ENCODE results near the gene NFATC3.

Gene NFATC3

DNA sequence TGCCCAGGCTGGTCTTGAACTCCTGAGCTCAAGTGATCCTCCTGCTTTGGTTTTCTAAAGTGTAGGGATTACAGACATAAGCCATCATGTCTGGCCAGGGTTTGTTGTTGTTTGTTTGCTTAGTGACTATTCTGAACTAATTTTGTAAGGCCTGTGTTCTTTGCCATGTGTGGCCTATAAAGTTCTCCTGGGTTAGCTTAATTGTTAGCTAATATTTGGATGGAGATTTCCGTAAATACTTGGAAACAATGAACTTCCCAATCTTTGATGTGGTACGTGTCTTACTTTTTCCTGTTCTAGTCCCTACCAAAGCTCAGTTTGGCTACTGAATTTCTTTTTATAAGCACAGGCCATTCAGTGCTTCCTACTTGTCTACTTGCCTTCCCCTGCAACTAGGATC is 37.2 kb upstream of the NFATC3 start:
- H3K4me1 Mint-ChIP-seq: no peaks in the 10 kb centered on the region
- H3K4me3 Mint-ChIP-seq: no peak overlapping the region
- no peaks in the 10 kb centered on the region for H3K9me3 Mint-ChIP-seq
- no peaks in the 10 kb centered on the region for H3K27me3 Mint-ChIP-seq (ENCODE audit: low read depth)
- TF ChIP-seq, protein P1, sequence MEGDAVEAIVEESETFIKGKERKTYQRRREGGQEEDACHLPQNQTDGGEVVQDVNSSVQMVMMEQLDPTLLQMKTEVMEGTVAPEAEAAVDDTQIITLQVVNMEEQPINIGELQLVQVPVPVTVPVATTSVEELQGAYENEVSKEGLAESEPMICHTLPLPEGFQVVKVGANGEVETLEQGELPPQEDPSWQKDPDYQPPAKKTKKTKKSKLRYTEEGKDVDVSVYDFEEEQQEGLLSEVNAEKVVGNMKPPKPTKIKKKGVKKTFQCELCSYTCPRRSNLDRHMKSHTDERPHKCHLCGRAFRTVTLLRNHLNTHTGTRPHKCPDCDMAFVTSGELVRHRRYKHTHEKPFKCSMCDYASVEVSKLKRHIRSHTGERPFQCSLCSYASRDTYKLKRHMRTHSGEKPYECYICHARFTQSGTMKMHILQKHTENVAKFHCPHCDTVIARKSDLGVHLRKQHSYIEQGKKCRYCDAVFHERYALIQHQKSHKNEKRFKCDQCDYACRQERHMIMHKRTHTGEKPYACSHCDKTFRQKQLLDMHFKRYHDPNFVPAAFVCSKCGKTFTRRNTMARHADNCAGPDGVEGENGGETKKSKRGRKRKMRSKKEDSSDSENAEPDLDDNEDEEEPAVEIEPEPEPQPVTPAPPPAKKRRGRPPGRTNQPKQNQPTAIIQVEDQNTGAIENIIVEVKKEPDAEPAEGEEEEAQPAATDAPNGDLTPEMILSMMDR (IDR thresholded peaks at IDR 0.05; ENCODE audit: unreplicated experiment in 3 of 3): no peak
- H3K36me3 Mint-ChIP-seq (ENCODE audit: low read depth): peaks cover 34% of the 10 kb centered on the region
- H3K27ac Mint-ChIP-seq: no peak overlapping the region

DNA sequence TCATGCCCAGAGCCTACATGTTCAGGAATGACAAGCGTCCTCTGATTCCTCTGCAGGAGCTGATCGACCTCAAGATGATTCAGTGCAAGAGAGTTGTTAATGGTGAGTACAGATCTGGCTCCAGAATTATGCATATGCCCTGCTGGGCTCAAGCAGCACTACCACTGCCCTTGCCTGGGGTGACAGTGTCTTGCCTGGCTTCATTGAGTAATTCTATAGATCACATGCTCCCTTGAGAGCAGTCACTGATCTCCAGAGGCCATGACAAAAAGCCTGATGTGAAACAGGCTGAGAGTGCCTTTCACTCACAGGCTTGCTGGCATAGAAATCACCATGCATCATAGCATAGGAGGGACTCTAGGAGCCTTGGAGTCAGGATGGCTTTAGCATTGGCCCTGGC is 35.7 kb upstream of the NFATC3 start:
- H3K9me3 Mint-ChIP-seq: no peaks in the 10 kb centered on the region
- H3K4me3 Mint-ChIP-seq: no peak overlapping the region
- TF ChIP-seq, protein P1 (IDR thresholded peaks at IDR 0.05; ENCODE audit: unreplicated experiment in 3 of 3): no peak
- no peaks in the 10 kb centered on the region for H3K4me1 Mint-ChIP-seq
- no peaks in the 10 kb centered on the region for H3K27me3 Mint-ChIP-seq (ENCODE audit: low read depth)
- peaks cover 42% of the 10 kb centered on the region for H3K36me3 Mint-ChIP-seq (ENCODE audit: low read depth)
- no peak overlapping the region for H3K27ac Mint-ChIP-seq

DNA sequence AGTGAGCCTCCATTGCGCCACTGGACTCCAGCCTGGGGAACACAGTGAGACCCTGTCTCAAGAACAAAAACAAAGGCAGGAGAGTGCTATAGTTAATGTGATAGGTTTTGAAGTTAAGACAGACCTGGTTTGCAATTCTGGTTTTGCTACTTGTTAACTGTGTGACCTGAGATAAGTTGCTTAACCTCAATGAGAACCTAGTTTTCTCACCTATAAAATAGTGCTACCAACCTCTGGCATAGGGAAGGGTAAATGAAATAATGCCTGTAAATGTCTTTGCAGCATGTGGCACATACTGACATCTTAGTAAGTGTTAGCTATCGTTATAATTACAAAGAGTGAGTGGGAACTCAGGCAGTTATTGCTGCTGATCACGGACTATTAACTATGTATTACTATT is 29.8 kb upstream of the NFATC3 start:
- H3K9me3 Mint-ChIP-seq: no peaks in the 10 kb centered on the region

DNA sequence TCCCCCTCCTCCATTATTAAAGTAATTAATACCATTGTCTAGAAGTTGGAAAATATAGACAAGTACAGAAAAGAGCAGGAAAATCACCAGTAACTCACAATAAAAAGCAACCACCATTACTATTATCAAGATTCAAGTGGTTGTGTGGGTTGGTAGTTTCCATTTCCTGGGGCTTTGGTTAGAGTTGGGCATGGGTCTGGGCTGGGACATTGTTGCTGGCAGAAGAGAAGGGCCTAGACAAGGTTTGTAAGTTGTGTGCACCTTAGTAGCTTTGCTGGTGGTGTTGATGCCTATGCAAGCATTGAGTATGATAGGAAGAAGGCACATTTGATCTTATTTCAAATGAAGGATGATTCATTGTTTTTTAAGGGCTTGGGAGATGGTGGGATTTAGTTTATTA is 25.4 kb upstream of the NFATC3 start:
- no peak overlapping the region for H3K27ac Mint-ChIP-seq
- no peaks in the 10 kb centered on the region for H3K27me3 Mint-ChIP-seq (ENCODE audit: low read depth)
- peaks cover 9% of the 10 kb centered on the region for H3K4me1 Mint-ChIP-seq
- peaks cover 24% of the 10 kb centered on the region for H3K36me3 Mint-ChIP-seq (ENCODE audit: low read depth)
- H3K9me3 Mint-ChIP-seq: no peaks in the 10 kb centered on the region
- H3K4me3 Mint-ChIP-seq: no peak overlapping the region
- TF ChIP-seq, protein P1 (IDR thresholded peaks at IDR 0.05; ENCODE audit: unreplicated experiment in 3 of 3): no peak

More for the DNA sequence above, 29.8 kb upstream of the NFATC3 start:
- Mint-ChIP-seq H3K4me1 (no peaks in the 10 kb centered on the region), H3K27me3 (ENCODE audit: low read depth) (no peaks in the 10 kb centered on the region), H3K36me3 (ENCODE audit: low read depth) (peaks cover 37% of the 10 kb centered on the region), H3K27ac (no peak overlapping the region), H3K4me3 (no peak overlapping the region)
- TF ChIP-seq, protein P1 (IDR thresholded peaks at IDR 0.05; ENCODE audit: unreplicated experiment in 3 of 3): no peak

DNA sequence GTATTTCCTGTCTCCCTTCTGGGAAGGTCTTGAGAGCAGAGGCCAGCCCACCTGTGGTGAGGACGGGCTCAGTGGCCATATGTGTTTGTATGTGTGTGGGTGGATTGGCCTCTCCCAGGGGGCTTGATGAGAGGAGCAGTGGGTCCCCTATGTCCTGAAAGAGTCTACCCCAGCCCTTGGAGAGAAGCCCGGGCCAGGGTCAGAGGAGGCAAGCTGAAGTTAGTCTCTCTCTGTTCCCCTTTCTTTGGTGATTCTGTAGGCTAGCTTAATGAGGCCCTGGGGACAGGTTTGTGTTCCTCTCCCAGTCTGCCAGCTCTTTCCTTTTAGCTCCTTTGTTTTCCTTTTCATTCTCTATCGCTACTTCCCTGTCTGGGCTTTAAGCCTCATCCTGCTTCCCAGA is 23.8 kb upstream of the NFATC3 start:
- no peaks in the 10 kb centered on the region for H3K9me3 Mint-ChIP-seq
- TF ChIP-seq, protein P1 (IDR thresholded peaks at IDR 0.05; ENCODE audit: unreplicated experiment in 3 of 3): no peak
- H3K4me1 Mint-ChIP-seq: peaks cover 22% of the 10 kb centered on the region
- no peak overlapping the region for H3K4me3 Mint-ChIP-seq
- H3K27ac Mint-ChIP-seq: no peak overlapping the region
- no peaks in the 10 kb centered on the region for H3K27me3 Mint-ChIP-seq (ENCODE audit: low read depth)
- peaks cover 25% of the 10 kb centered on the region for H3K36me3 Mint-ChIP-seq (ENCODE audit: low read depth)

DNA sequence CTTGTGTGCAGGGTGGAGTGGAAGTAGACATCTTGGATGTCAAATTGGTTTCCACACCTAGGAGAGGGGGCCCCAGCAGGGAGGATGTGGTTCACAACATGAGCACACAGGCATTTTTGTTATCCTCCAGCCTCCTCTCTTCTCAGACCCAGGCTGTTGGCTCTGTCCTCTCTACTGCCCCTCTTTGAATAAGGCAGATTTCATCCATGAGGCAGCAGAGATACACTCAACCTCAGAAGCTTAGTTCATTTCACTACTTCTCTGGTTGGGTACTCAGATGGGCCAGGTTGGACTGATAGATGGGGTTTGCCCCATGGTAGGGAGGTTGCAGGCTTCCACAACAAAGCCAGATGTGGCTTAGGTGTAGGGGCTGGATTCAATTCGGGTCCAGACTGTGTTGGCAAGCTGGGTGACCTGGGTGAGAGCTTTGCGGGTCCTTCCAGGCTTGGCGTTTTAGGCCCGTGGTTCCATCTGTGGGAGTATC is 22.2 kb upstream of the NFATC3 start:
- Mint-ChIP-seq H3K9me3 (no peaks in the 10 kb centered on the region), H3K36me3 (ENCODE audit: low read depth) (peaks cover 25% of the 10 kb centered on the region), H3K27me3 (ENCODE audit: low read depth) (no peaks in the 10 kb centered on the region), H3K27ac (no peak overlapping the region), H3K4me3 (no peak overlapping the region), H3K4me1 (peaks cover 29% of the 10 kb centered on the region)
- TF ChIP-seq, protein P1 (IDR thresholded peaks at IDR 0.05; ENCODE audit: unreplicated experiment in 3 of 3): no peak
